ENCODE measurements around the gene ATN1. TPM values are rescaled to one million over a fixed set of nuclear protein-coding genes. Genes with fewer than 3 reads are reported as not detected.

The ATN1 gene
- total and polyA plus RNA-seq, 2 of the 8 experiments (the other 6 are each of a cell fraction or from before 2014, with no cell fraction given): 20.6 to 73.4 TPM

DNA sequence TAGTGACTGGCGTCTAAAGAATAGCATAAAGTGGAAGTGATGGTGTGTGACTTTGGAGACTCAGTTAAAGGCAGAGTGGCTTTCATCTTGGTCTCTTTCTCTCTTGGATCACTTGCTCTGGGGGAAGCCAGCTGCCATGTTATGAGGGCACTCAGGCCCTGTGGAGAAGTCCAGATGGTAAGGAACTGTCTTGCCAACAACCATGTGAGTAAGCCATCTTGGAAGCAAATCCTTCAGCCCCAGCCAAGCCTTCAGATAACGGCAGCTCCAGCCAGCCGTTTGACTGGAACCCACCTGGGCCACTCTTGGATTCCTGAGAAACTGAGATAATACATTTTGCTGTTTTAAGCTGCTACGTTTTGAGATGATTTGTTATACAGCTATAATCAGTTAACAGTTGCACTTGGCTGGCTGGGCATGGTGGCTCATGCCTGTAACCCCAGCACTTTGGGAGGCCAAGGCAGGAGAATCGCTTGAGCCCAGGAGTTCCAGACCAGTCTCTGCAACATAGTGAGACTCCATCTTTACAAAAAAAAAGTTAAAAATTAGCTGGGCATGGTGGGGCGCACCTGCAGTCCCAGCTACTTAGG, 30.8 kb upstream of the ATN1 start:
- H3K14ac ChIP-seq (ENCODE audit: insufficient read length): no peak overlapping the region
- H2AK5ac ChIP-seq (ENCODE audit: low read depth, low read length): no peak overlapping the region
- no peak overlapping the region for H4K5ac ChIP-seq (ENCODE audit: insufficient read length, low read depth, low read length)
- no peak overlapping the region for H3K9ac ChIP-seq (replicated peaks in 1 of 4; ENCODE audit: extremely low read depth in 1 of 4, low read depth in 3 of 4, low read length in 3 of 4)
- H3K9me3 ChIP-seq (ENCODE audit: insufficient read depth in 2 of 2, low read depth in 1 of 2, low read length in 1 of 2): no peaks in the 10 kb centered on the region
- CTCF ChIA-PET (ENCODE audit: partially characterized antibody): interaction anchor here (0.6 to 3.0 kb wide), 5 partner anchors 11 to 204 kb away, joined by 3 to 14 read pairs (median 5); partner anchors contain the start of gene SPSB2
- no peak overlapping the region for H4K91ac ChIP-seq (replicated peaks; ENCODE audit: insufficient read length, low read length)
- H4K20me1 ChIP-seq (replicated peaks in 1 of 2; ENCODE audit: control insufficient read depth in 1 of 2, insufficient read depth in 2 of 2, low read length in 2 of 2): no peaks in the 10 kb centered on the region
- no peak for DNase-seq (ENCODE audit: low read depth in 1 of 2, low spot score in 2 of 2)
- H3K79me1 ChIP-seq (ENCODE audit: low read depth, low read length): no peaks in the 10 kb centered on the region
- no peak overlapping the region for H3K4me3 ChIP-seq (ENCODE audit: extremely low read depth in 1 of 4, insufficient read depth in 2 of 4, low read depth in 3 of 4, low read length in 4 of 4)
- POLR2A ChIA-PET (ENCODE audit: partially characterized antibody): interaction anchor here (0.6 to 2.0 kb wide), 7 partner anchors 12 to 816 kb away, joined by 3 to 6 read pairs (median 3); partner anchors contain the start of gene SPSB2
- no peak overlapping the region for H3K23ac ChIP-seq (ENCODE audit: insufficient read length)
- H2BK120ac ChIP-seq (replicated peaks; ENCODE audit: low read depth, low read length): no peak overlapping the region
- H2BK20ac ChIP-seq (ENCODE audit: low read length): no peak overlapping the region
- no peak overlapping the region for H2BK5ac ChIP-seq (ENCODE audit: low read depth, low read length)
- H3K4me2 ChIP-seq (ENCODE audit: insufficient read depth in 1 of 2, low read depth in 2 of 2, low read length in 2 of 2): no peak overlapping the region
- H3K27ac ChIP-seq (ENCODE audit: low read depth, low read length): no peak overlapping the region
- no peak overlapping the region for H3K56ac ChIP-seq (replicated peaks; ENCODE audit: insufficient read length, low read depth, low read length)
- FAIRE-seq: no peak
- H3K36me3 ChIP-seq (ENCODE audit: control insufficient read depth in 2 of 4, insufficient read depth in 4 of 4, low read length in 3 of 4): no peaks in the 10 kb centered on the region
- no peaks in the 10 kb centered on the region for H3K27me3 ChIP-seq (replicated peaks in 1 of 4; ENCODE audit: control insufficient read depth in 3 of 4, extremely low read depth in 1 of 4, insufficient read depth in 3 of 4, low read length in 3 of 4)
- peaks cover 0 to 5% (median 1%) of the 10 kb centered on the region in 4 experiments; a peak in 2 of 7 replicates for H3K4me1 ChIP-seq (replicated peaks in 1 of 4; ENCODE audit: control insufficient read depth in 3 of 4, insufficient read depth in 4 of 4, low read length in 3 of 4)
- no peak overlapping the region for H2BK12ac ChIP-seq (ENCODE audit: low read depth, low read length)
- H4K8ac ChIP-seq (ENCODE audit: extremely low read depth, insufficient read depth, low read length): no peak overlapping the region
- H3K79me2 ChIP-seq (ENCODE audit: control insufficient read depth in 1 of 2, insufficient read depth in 2 of 2, low read length in 2 of 2): no peaks in the 10 kb centered on the region
- H3K18ac ChIP-seq (ENCODE audit: extremely low read depth, low read length): no peak overlapping the region
- no peak overlapping the region for H2AFZ ChIP-seq (ENCODE audit: low read length)
- H3K4ac ChIP-seq (replicated peaks; ENCODE audit: insufficient read length, low read depth, low read length): no peak overlapping the region
- no peak overlapping the region for H2BK15ac ChIP-seq (ENCODE audit: low read length)
- H3K23me2 ChIP-seq (ENCODE audit: low read depth, low read length): no peaks in the 10 kb centered on the region
- WGBS, 2 experiments (ENCODE audit: extremely low coverage in 1 of 2, insufficient coverage in 1 of 2, insufficient read length in 1 of 2, insufficient replicate concordance in 2 of 2, low coverage in 1 of 2, low lambda C conversion rate in 2 of 2, missing lambda C conversion rate in 1 of 2): 85% methylated on average over 6 of the region's 6 CpGs; no CpG with 5 or more reads in 1 of the 2 experiments
- no peak for TF ChIP-seq RBBP5 (IDR thresholded peaks at IDR 0.05; ENCODE audit: borderline replicate concordance, low read depth, low read length)
- no peak for TF ChIP-seq TAF1 (IDR thresholded peaks at IDR 0.05; ENCODE audit: low read depth, low read length)
- TF ChIP-seq EZH2 (IDR thresholded peaks at IDR 0.05; ENCODE audit: low read depth, low read length, severe bottlenecking): no peak
- no peak for TF ChIP-seq RNF2 (IDR thresholded peaks at IDR 0.05; ENCODE audit: borderline replicate concordance, low read depth, low read length, missing control alignments, poor library complexity, severe bottlenecking)
- no peak for TF ChIP-seq RFX5 (IDR thresholded peaks at IDR 0.05; ENCODE audit: borderline replicate concordance, low read depth, low read length)
- TF ChIP-seq RAD21 (IDR thresholded peaks at IDR 0.05 in 1 of 2, conservative IDR thresholded peaks at IDR 0.05 in 1 of 2; ENCODE audit: low read depth in 2 of 2, low read length in 2 of 2): no peak
- no peak for TF ChIP-seq TEAD4 (IDR thresholded peaks at IDR 0.05; ENCODE audit: low read depth, low read length)
- no peak for TF ChIP-seq SIX5 (IDR thresholded peaks at IDR 0.05; ENCODE audit: low read depth, low read length)
- TF ChIP-seq SIRT6 (IDR thresholded peaks at IDR 0.05; ENCODE audit: low read length): no peak
- TF ChIP-seq, protein P1, sequence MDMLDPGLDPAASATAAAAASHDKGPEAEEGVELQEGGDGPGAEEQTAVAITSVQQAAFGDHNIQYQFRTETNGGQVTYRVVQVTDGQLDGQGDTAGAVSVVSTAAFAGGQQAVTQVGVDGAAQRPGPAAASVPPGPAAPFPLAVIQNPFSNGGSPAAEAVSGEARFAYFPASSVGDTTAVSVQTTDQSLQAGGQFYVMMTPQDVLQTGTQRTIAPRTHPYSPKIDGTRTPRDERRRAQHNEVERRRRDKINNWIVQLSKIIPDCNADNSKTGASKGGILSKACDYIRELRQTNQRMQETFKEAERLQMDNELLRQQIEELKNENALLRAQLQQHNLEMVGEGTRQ (IDR thresholded peaks at IDR 0.05; ENCODE audit: low read length): no peak
- TF ChIP-seq ASH2L (IDR thresholded peaks at IDR 0.05; ENCODE audit: low read length): no peak

Measured in H1 (cell line).